CD4-positive, alpha-beta T cell treated with Interleukin-17A for 1 hour (primary cell): ENCODE measurements around the gene ALDH1A2.
"Not testable (repeated sequence)": the region's sequence is repeated elsewhere in the genome, so short reads cannot be mapped to it uniquely, and the experiment has no call there.

Experiments
- DNase-seq: peaks from one replicate; pipeline ENCODE4 v3.0.0-alpha.2; 2020

The ALDH1A2 gene

DNA sequence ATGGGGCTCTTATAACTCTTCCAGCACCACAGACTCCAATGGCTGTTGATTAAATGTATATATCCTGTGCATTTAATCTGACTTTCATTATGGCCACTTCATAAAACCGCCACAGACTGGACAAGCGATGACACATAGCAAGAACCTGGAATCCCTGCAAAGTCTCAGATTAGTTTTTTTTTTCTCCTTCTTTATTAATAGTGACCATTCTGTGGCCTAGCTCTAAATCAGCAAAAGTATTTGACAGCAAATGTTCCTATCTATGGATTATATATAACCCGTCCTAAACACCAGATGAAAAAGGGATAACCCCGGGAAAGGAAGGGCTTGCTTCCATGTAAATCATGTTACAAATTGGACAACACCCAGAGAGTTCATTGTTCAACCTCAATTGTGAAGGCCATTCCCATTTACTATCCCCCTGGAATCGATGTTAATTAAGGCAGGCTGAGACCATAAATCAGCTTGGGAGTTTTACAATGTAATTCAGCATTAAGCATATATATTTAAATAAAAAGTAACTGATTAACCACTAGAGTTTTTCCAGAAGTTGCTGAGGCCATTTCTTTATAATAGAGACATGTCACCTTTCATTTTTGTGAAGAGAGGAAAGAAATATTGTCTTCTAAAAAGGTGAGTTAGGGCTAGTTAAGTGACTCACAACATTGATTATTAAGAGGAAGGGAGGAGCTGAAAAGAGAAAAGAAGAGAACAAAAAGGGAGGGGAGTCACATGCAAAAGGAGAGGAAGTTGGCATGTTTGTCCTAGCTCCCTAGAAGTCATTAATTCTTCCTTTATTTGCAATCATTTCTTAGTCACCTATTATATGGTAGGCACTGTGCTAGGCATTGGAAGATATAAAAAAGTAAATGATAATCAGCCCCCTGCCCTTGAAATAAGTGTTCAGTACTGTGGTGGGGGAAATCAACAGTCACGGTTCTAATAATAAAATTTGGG, 26.2 kb downstream of the ALDH1A2 start:
- DNase-seq = no peak

DNA sequence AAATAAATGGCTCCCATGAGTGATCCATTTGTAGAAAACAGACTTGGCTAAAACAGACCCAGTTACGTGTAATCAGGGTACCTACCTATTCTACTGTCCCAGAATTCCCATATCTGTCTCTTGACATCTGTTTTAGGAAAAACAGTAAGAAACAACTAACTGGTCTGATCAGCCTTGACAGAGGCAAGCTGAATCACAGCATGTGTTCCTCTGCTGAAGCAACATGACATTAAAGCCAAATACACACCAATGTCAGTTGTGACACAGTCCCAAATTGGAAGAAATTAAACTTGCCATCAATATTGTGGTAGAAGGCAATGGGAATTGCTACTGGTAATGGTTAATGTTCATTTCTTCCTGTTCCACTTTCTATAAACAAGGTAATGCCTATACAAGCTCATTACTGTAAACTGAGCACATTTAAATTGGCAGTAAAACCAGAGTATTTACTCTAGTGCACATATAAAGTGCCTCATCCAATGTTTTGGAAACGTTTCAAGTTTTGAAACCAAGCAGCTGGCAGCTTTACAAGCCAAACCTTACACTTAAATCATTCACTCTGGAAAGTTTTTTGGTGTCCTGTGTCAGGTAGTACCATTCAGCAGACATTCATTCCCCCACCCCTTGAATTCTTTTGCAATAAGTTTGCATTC, 27.0 kb downstream of the ALDH1A2 start:
- DNase-seq = no peak

DNA sequence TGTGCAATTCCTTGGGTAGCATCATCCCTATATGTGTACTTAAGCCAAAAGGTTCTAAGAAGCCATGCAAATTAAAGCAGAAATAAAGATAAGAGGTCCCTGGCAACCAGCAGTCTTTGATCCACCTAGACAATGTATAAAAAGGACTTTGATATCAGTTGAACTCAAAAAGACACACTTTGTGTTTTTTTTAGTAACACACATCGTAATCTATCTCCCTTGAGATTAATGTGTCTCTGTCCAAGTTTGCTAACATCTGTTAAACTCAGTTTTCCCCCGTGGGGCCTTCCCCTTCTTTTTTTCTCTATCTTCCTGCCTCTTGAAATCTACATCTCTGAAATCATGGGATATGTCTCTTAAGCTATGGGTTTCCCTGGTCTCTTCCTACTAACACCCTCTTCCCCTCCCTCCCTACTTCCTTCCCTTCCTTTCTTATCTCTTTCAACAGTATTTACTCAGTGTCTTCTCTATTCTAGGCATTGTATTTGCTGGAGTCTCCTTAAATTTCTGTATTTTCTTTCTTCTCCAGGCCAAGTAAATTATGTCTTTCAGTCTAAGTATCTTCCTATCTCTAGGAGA, 27.7 kb downstream of the ALDH1A2 start:
- DNase-seq = no peak

DNA sequence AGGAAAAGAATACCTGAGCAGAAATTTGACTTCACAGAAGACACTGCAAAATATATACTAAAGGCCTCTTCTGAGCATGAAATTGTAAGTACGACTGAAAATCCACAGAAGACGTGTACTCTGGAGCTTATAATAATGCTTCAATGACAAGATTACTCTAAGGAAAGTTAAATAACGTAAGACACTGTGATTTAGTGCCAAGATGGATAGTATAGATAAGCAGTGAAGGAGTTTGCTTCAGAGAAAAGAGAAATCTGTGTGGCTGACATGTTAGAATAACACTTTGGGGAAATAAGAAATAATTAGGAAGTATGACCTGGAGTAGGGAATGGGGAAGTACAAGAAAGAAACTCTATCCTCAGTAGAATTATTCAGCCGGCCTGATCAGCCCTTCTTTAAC, 28.9 kb downstream of the ALDH1A2 start:
- DNase-seq = no peak

DNA sequence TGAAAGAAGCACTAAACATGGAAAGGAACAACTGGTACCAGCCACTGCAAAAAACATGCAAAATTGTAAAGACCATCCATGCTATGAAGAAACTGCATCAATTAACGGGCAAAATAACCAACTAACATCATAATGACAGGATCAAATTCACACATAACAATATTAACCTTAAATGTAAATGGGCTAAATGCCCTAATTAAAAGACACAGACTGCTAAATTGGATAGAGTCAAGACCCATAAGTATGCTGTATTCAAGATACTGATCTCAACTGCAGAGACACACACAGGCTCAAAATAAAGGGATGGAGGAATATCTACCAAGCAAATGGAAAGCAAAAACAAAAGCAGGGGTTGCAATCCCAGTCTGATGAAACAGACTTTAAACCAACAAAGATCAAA, 37.1 kb downstream of the ALDH1A2 start:
- not testable (repeated sequence) for DNase-seq

DNA sequence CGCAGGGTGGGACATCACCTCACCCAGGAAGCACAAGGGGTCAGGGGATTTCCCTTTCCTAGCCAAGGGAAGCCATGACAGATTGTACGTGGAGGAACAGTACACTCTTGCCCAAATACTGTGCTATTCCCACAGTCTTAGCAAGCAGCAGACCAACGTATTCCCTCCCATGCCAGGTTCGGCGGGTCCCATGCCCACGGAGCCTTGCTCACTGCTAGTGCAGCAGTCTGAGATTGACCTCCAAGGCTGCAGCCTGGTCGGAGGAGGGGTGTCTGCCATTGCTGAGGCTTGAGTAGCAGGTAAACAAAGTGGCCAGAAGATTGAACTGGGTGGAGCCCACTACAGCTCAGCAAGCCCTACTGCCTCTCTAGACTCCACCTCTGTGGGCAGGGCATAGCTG, 39.0 kb downstream of the ALDH1A2 start:
- no peak for DNase-seq

DNA sequence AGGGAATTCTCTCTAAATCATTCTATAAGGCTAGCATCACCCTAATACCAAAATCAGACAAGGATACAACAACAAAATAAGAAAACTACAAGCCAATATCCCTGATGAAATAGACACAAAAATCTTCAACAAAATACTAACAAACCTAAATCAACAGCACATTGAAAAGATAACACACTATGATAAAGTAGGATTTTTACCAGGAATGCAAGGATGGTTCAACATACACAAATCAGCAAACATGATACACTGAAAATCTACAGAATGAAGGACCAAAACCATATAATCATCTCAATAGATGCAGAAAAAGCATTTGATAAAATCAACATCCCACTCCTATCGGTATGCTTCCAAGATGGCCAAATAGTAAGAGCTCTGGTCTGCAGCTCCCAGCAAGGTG, 39.5 kb downstream of the ALDH1A2 start:
- DNase-seq = no peak

DNA sequence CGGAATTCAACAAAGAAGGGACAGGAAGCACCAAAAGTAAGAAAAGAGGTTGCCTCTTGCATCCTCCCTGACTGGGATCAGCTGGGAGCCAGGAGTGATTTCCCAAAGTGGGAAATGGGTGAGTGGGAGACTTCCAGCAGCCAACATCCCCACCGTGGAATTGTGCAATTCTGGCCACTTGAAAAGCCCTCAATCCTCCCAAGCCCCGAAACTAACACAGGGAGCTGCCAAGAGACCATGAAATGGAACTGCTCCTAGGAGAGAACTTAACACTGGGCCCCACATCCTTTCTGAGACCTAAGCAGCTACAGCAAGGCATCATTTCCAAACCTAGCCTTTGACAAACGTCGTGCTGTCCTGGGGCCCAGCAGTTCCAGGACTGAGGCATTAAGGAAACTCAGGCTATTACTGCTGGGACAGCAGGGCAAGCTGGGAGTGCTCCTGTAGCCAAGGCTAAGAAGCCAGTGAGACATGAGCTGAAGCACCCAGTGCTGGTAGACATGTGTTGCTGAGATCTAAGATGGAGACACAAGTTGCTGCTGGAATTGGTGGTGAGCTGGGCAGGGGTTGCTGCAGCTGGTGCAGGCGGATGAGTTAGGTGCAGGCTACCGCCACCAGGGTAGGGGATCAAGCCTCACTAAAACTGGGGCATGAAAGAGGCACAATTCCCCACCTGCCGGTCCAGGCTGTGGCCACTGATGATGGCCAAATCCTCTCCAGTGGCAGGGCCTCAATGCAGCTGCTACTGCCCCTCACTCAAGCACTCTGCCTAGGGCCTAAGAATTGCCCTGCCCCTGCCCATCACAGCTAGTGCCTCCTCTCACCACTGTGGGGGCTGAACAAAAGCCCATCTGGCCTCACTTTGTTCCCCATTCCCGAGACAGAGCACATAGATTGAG, 43.9 kb downstream of the ALDH1A2 start:
- no peak for DNase-seq

DNA sequence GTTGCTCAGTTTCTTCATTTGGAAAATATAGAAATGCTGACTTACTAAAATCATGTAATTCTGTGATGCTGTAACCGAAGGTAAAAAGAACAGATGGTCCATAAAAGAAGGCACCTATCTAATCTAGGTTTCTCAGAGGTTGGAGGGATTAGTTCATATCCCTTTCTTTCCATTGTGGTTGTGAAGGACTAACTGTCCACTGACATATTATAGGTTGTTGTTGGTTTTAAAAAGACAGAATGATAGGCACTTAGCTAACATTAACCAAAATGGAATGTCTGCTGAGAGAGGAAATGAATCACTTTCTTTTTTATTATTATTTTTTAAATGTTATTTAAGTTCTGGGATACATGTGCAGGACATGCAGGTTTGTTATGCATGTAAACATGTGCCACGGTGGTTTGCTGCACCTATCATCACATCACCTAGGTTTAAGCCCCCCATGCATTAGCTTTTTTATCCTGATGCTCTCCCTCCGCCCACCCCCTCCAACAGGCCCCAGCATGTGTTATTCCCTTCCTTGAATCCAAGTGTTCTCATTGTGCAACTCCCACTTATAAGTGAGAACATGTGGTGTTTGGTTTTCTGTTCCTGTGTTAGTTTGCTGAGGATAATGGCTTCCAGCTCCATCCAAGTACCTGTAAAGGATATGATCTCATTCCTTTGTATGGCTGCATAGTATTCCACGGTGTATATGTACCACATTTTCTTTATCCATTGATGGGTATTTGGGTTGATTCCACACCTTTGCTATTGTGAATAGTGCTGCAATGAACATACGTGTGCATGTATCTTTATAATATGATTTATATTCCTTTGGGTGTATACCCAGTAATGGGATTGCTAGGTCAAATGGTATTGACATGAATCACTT, 45.8 kb downstream of the ALDH1A2 start:
- no peak for DNase-seq

DNA sequence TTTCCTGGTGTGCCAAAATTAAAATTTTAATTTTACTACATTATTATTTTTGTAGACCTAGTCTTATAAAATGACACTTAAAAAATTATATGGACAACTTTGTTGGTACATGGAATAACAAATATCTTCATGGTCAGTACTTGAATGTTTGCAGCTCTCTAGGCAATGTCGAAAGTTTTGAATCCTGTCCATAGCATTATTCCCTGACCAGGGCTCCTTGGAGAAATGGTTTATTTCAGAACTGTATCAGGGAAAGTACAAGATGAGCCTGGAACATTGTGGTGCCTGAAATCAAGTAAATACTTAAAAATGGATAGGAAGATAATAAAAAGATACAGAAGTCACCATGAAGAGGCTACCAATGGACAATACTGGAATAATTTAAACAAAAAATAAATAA, 47.6 kb downstream of the ALDH1A2 start:
- DNase-seq = no peak

DNA sequence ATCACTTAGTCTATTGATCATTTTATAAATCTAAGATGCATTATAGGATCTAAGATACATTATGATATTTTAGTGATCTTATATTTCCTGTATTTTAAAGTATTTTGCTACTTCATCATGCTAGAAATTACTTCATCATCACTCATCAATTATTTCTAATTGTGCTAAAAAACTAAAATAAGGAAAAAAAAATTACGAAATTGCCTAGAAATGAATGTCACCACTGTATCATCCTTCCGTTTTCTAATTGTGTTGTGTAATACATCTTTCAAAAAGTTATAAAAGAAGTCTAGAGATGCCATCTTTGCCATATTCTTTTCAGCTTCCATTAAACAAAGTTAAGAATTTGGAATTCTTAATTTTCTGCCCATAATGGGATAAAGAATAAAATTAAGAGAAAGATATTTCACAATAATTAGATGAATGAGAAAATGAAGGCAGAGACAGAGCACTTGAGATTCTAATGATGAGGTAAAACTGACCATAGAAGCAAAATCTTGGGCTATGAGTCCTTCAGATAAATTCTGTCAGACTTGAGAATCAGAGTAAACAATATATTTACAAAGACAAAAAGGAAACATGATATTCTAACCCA, 48.8 kb downstream of the ALDH1A2 start:
- DNase-seq = no peak

DNA sequence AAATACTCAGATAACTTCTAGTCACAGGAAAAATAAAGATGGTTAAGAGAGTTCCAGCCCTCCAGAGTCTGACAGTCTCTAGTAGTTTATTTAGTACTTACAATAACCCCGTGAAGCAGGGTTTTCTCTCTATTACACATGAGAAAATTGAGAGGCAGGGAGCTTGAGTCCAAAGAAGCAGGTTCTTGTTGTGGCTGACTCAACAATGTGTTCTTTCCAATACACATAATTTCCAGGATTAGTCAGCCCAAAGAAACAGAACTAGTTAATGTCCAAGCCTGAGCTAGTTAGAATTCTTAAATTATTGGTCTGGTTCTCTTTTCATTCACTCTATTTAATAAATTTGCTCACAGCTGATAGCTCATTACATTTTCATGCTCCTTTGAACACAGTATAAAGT, 49.9 kb downstream of the ALDH1A2 start:
- DNase-seq = no peak

DNA sequence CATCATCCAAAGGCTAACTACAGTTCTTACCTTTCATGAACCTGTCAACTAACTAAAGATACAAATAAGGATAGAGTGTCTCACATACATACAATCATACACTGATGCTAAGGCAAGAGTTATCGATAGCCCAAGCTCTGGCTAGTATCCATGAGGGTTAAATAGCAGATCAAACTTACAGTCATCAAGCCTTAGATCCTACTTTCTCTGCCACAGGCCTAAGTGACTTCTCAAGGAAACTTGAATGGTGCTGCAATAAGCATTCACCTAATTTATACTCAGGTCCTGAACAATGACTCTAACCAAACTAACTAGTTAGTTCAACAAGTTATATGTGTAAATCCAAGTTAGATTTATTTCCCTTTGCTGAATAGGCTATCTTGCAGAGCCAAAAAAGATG, 51.0 kb downstream of the ALDH1A2 start:
- DNase-seq = no peak

DNA sequence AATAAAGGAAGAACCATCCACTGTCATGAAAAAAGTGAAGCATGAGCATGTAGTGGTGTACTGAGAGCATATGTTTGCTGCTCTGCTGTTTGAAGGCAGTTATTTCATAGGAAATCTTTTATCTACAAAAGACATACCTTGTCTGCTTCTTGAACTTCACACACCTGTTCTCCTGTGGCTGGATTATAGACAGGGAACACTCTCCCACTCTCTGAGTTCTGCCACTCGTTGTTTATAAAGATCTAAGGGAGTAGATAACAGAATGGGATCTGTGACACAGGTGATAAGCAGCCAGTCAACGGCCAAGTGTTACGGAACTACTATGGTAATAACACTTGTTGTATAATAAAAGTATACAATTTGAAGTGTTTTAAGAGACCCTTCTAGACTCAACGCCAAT, 51.5 kb downstream of the ALDH1A2 start:
- no peak for DNase-seq

DNA sequence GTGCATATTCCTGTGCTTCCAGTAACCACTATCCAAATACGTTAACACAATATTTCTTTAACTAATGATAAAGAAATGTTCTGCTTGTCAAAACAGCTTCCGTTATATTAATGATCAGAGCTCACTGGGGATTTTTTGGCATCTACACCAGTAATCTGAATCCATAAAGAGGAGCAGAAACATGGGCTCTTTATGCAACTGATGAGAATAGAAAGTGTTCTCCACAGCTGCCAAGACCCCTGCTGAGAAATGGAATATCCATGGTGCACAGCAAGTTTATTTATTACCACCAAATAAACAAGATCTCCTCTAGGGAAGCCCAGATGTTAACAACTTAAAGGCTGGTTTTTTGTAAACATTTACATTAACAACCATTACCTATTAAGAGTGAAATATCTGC, 54.5 kb downstream of the ALDH1A2 start:
- no peak for DNase-seq

DNA sequence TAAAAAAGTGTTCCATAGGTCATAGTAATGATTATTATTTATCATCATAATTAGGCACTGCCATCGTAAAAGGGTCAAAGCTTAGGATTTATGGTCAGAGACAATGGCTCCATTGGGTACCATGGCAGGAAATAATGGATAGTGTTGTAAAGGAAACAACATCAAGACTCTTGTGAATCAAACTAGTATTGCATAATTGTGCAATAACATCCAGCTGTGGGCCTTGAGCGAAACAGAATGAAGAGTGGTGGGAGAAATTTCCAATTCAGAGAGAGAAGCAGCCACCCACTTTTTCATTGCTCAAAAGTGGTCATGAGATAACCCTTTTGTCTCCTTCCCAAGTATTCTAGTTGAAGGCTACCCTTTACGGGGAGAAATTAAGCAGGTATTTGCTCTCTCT, 61.7 kb downstream of the ALDH1A2 start:
- DNase-seq = no peak

DNA sequence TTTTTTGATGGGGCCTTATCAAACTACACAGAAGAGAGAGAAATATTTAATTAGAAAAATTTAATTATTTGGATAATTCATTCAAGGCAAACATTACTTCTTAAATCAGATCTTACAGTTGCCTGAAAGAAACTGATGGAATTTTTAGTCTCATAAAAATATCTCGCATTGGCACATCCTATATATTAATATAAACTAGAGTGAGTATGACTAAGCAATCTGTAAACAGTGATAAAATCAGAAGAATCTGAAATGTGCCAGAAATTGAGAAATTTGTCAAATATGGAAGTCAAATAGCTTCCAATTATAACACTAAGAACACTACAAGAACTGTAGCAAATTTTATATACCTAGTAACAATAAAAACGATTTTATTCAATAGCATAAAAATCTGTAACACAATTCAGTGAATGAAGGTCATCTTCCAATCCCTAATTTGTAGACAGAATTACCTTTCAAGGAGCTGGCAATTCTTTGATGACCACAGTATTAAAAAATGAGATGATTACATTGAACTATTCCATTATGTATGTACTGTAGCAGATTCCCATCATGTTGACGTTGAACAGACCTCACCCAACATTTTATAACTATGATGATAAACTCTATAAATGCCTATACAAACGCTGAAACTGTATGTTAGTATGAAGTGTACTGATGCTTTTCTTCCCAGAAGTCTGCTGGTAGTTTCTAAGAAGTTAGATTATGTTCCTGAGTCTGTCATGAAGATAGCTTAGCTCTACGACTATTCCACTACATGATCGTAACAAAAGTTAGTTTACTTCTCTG, 63.0 kb downstream of the ALDH1A2 start:
- DNase-seq = no peak

DNA sequence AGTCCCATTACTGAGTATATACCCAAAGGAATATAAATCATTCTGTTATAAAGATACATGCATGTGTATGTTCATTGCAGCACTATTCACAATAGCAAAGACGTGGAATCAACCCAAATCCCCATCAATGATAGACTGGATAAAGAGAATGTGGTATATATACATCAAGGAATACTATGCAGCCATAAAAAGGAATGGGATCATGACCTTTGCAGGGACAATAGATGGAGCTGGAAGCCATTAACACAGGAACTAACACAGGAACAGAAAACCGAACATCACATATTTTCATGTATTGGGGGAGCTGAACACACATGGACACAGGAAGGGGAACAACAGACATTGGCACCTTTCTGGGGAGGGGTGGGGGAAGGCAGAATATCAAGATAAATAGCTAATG, 65.8 kb downstream of the ALDH1A2 start:
- DNase-seq = not testable (repeated sequence)

DNA sequence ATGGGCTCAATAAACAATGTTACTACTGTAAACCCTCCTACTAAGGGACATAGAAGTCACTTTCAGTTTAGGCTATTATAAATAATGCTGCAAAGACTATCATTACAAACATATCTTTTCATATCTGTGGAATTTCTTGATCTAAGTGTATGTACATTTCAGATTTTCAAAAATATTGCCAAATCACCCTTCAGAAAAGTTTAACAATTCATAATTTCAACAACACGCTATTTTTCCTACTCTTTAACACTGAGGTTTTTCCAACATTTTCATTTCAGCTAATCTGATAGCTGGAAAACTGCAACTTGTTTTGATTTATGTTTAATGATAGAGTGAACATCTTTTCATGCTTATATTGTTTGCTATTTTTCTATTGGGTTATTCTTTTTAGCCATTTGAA, 69.0 kb downstream of the ALDH1A2 start:
- no peak for DNase-seq

DNA sequence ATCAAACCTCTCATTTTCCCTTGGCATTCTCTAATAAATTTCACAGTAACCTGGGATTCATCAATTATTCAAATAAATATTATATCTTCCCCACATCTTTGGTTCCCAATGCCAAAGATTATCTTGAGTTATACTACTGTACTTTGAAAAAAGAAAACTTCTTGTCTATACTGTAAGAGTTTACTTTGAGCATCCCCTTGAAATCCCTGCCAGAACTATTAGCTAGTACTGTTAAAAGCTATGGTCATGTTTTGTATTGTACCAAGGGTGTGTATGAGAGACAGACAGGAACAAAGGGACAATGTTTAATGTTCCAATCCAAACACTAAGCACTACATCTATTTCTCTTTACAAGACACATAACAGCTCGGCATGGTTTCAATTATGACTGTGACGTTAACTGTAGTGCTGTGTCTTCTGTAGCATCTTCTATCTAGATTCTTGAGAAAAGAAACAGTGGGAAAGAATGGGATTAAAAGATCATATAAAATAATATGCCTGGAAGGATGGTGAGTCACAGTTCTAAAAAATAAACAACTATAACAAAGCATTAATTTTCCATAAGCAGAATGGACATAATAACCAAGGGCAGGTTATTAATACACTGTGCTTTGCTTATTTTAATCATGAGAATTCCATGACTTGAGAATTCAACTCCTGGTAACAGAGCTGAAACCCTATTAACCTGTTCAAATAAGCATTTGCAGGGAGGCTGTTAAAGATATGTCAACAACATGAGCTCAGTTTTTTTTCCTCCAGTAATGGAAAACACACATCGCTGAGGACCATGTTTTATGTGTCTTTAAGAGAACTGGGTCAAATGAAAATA, 71.1 kb downstream of the ALDH1A2 start:
- no peak for DNase-seq
